IPS-15b (cell line): ENCODE results near the gene MLANA.
"Not testable (repeated sequence)": the region's sequence is repeated elsewhere in the genome, so short reads cannot be mapped to it uniquely, and the experiment has no call there.

Experiments
- H3K27me3 ChIP-seq: one replicate; pipeline ENCODE4 v1.6.1; 2013; ENCODE audit warnings: low read length; ENCODE audit not compliant: control insufficient read depth, insufficient read depth
- H3K36me3 ChIP-seq: one replicate; pipeline ENCODE4 v1.6.1; 2013; ENCODE audit warnings: low read length; ENCODE audit not compliant: control insufficient read depth, insufficient read depth
- H3K4me1 ChIP-seq: one replicate; pipeline ENCODE4 v1.6.1; 2013; ENCODE audit warnings: mild to moderate bottlenecking, low read length; ENCODE audit not compliant: control insufficient read depth, insufficient read depth
- H3K4me3 ChIP-seq: one replicate; pipeline ENCODE4 v1.5.1; 2013; ENCODE audit warnings: low read depth, low read length
- H3K9ac ChIP-seq: one replicate; pipeline ENCODE4 v1.6.1; 2013; ENCODE audit warnings: low read depth, mild to moderate bottlenecking, low read length
- H3K9me3 ChIP-seq: one replicate; pipeline ENCODE4 v1.6.1; 2013; ENCODE audit warnings: mild to moderate bottlenecking, low read length; ENCODE audit not compliant: control insufficient read depth, insufficient read depth

MLANA gene

GRCh38 chr9:5871785-5872184 lies 18.9 kb upstream of the MLANA start:
- Histone ChIP-seq H3K36me3 (no peaks in the 10 kb centered on the region), H3K4me3 (no peak overlapping the region), H3K9me3 (no peaks in the 10 kb centered on the region), H3K4me1 (peaks cover 4% of the 10 kb centered on the region), H3K9ac (no peak overlapping the region), H3K27me3 (peaks cover 3% of the 10 kb centered on the region)

DNA sequence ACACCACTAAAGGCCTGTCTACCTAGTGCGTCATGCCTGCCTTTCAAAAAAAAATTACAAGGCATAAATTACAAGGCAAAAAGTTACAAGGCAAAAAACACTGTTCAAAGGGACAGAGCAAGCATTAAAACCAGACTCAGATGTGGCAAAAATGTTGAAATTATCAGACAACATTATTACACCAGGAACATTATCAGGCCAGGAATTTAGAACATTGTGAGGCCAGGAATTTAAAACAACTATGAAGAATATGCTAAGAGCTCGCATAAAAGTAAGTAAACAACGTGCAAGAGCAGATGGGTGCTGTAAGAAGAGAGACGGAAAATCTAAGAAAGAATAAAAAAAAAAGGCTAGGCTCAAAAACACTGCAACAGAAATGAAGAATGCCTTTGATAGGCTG lies 18.2 kb upstream of the MLANA start:
- peaks cover 4% of the 10 kb centered on the region for H3K4me1 ChIP-seq
- H3K9ac ChIP-seq, result no peak overlapping the region
- no peak overlapping the region for H3K4me3 ChIP-seq
- H3K27me3 ChIP-seq, result peaks cover 3% of the 10 kb centered on the region
- no peaks in the 10 kb centered on the region for H3K36me3 ChIP-seq
- H3K9me3 ChIP-seq, result no peaks in the 10 kb centered on the region

GRCh38 chr9:5873439-5873838 lies 17.2 kb upstream of the MLANA start:
- H3K4me1 ChIP-seq, result peaks cover 4% of the 10 kb centered on the region
- no peak overlapping the region for H3K4me3 ChIP-seq
- no peak overlapping the region for H3K9ac ChIP-seq
- H3K9me3 ChIP-seq, result no peaks in the 10 kb centered on the region
- no peaks in the 10 kb centered on the region for H3K36me3 ChIP-seq
- peaks cover 3% of the 10 kb centered on the region for H3K27me3 ChIP-seq

GRCh38 chr9:5874048-5874447 lies 16.6 kb upstream of the MLANA start:
- Histone ChIP-seq H3K27me3 (peaks cover 3% of the 10 kb centered on the region), H3K9ac (no peak overlapping the region), H3K4me3 (no peak overlapping the region), H3K9me3 (no peaks in the 10 kb centered on the region), H3K36me3 (no peaks in the 10 kb centered on the region), H3K4me1 (peaks cover 4% of the 10 kb centered on the region)

GRCh38 chr9:5876026-5876425 lies 14.7 kb upstream of the MLANA start:
- Histone ChIP-seq H3K4me1 (peaks cover 4% of the 10 kb centered on the region), H3K9ac (no peak overlapping the region), H3K27me3 (no peaks in the 10 kb centered on the region), H3K9me3 (no peaks in the 10 kb centered on the region), H3K4me3 (no peak overlapping the region), H3K36me3 (no peaks in the 10 kb centered on the region)

GRCh38 chr9:5876711-5877110 lies 14.0 kb upstream of the MLANA start:
- Histone ChIP-seq H3K4me1 (peaks cover 4% of the 10 kb centered on the region), H3K4me3 (no peak overlapping the region), H3K27me3 (no peaks in the 10 kb centered on the region)

GRCh38 chr9:5879419-5880181 lies 11.1 kb upstream of the MLANA start:
- H3K27me3 ChIP-seq, result no peaks in the 10 kb centered on the region
- H3K9me3 ChIP-seq, result no peaks in the 10 kb centered on the region
- H3K36me3 ChIP-seq, result no peaks in the 10 kb centered on the region
- H3K4me3 ChIP-seq, result no peak overlapping the region
- H3K4me1 ChIP-seq, result no peaks in the 10 kb centered on the region
- H3K9ac ChIP-seq, result no peak overlapping the region

More at GRCh38 chr9:5876711-5877110, 14.0 kb upstream of the MLANA start:
- no peak overlapping the region for H3K9ac ChIP-seq
- no peaks in the 10 kb centered on the region for H3K36me3 ChIP-seq
- H3K9me3 ChIP-seq, result no peaks in the 10 kb centered on the region

- H3K4me1 ChIP-seq, H3K4me3 ChIP-seq, H3K27me3 ChIP-seq, H3K9ac ChIP-seq, H3K36me3 ChIP-seq, H3K9me3 ChIP-seq: not testable (repeated sequence)
These were observed 8.3 kb upstream of the MLANA start for GRCh38 chr9:5882244-5883012.

- Histone ChIP-seq H3K9me3 (no peaks in the 10 kb centered on the region), H3K4me1 (peaks cover 3% of the 10 kb centered on the region), H3K4me3 (no peak overlapping the region), H3K36me3 (no peaks in the 10 kb centered on the region), H3K27me3 (no peaks in the 10 kb centered on the region), H3K9ac (no peak overlapping the region)
These were observed 6.5 kb upstream of the MLANA start for GRCh38 chr9:5884191-5884590.

DNA sequence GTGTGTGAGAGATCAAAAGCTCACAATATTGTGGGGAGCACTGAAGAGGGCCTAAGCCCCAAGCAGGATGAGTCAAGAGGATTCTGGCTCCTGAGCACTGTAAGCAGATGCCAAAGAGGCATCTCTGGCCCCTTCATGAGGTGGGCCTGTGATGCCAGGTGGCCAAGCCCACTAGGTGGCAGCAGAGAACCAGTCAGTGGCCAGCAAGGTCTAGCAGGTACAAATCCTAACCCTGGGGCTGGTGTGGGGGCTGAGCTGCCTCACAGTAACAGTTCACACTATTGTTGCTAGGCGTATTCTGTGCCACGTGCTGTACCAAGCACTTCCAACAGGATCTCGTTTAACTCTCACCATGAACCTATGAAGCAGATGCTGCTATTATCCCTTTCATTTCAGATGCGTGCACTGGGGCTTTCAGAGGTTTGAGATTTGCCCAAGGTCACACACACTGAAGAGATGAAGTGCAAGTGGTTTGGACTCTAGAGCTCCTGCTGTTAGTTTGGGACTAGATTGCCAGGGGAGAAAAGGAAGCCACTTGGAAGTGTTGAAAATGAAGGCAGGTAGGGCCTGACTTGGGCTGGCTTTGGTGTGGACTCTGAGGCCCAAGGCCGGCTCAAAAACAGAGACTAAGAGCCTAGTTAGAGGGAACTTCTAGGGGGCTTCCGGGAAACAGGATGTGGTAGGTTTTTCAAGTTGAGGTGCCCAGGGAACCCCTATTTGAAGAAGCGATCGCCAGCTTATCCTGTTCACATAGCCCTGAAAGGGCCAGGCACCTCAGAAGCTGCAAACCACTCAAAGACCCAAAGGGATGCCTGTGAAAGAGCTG lies 4.4 kb upstream of the MLANA start:
- Histone ChIP-seq H3K4me1 (peaks cover 3% of the 10 kb centered on the region), H3K36me3 (no peaks in the 10 kb centered on the region), H3K4me3 (no peak overlapping the region), H3K27me3 (no peaks in the 10 kb centered on the region), H3K9ac (no peak overlapping the region), H3K9me3 (no peaks in the 10 kb centered on the region)

- Histone ChIP-seq H3K4me3 (no peak overlapping the region), H3K9me3 (no peaks in the 10 kb centered on the region), H3K27me3 (no peaks in the 10 kb centered on the region), H3K9ac (no peak overlapping the region), H3K4me1 (no peaks in the 10 kb centered on the region), H3K36me3 (no peaks in the 10 kb centered on the region)
These were observed 1.9 kb downstream of the MLANA start for GRCh38 chr9:5892456-5893133.
